ENCODE results near the gene CAMK2A.

Gene CAMK2A

DNA sequence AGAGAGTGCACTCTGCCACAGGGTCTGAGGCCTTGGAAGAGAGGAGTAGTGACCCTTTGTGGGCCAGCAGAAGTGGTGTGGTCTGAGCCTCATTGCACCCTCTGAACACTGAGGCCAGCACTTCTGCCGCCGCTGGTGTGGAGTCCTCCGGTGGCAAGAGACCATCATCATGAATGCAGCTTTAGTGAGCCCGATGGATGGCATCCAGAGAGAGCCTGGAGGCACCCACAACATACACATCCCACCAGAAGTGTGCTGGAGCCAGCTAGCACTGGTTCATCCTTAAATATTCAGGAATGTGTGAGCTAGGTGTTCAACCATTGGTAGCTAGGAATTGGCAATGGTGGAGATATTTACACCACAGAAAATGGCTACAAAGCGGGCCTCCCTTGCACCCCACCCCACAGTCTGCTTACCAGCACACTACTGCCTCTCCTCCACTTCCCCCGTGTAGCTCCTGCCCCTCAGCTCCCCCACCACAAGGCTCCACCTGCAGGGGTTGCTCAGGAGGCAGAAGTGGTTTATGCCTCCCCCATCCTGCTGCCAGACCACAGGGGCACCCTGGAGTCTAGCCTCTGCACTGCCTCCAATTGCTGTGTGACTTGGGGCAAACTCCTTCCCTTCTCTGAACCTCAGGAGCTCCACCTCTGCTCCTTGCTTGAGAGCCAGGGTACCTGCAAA lies 83.3 kb downstream of the CAMK2A start:
- no peak for DNase-seq

GRCh38 chr5:150204590-150204960 lies 85.0 kb downstream of the CAMK2A start:
- DNase-seq = no peak

DNA sequence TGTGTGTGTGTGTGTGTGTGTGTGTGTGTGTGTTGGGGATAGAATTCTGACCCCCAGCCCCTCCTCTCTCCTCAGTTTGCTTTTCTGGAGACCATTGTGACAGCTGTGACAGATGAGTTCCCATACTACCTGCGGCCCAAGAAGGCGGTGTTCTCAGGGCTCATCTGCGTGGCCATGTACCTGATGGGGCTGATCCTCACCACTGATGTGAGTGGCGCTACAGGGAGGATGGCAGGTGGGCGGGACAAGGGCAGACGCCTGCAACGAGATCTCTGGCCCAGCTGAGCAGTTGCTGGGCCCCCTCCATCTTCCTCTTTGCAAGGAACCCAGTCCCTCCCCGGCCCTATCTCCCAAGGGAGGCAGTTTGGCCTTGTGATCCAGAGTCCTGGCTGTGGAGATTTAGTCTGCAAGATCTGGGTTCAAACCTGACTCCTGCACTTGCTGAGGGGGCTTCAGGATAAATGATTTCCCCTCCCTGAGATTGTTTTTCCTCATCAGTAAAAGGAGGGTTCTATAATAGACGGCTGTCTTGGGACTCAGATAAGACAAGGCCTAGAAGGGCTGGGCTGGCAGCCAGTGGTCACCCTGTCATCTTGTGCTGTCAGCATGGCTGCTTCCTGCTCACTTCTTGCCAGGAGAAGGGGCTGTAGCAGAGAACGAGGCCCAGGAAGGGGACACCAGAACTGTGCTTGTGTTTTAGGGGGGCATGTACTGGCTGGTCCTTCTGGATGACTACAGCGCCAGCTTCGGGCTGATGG lies 85.6 kb downstream of the CAMK2A start:
- DNase-seq = no peak

DNA sequence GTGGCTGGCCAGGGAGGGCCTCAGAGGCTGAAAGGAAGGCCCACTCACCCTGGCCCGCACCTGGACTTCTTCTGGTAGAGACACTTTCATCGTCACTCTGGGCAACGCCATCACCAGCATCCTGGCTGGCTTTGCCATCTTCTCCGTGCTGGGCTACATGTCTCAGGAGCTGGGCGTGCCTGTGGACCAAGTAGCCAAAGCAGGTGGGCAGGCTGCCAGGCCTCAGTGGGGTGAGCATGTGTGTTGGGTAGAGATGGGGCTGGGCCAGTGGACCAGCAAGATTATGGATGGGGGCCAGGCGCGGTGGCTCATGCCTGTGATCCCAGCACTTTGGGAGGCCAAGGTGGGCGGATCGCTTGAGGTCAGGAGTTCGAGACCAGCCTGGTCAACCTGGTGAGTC lies 87.1 kb downstream of the CAMK2A start:
- no peak for DNase-seq

DNA sequence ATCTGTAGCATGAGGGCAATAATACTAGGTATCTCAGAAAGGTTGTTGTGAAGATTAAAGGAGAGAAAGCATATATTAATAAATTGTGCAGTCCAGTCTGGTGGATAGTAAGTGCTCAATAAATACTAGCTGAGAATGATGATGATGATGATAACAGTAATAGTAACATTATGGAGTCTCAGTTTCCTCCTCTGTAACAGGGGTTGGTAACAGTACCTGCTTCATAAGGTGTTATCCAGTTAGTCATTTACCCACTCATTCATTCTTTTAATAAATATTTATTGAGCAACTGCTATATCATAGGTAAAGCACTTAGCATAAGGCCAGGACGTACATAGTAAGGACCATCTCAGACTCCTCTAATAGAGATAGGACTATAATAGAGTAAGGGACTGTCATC lies 92.1 kb downstream of the CAMK2A start:
- no peak for DNase-seq

- DNase-seq = no peak
Observed at GRCh38 chr5:150196986-150197385, 92.6 kb downstream of the CAMK2A start.

GRCh38 chr5:150196514-150196913 lies 93.1 kb downstream of the CAMK2A start:
- DNase-seq = no peak

DNA sequence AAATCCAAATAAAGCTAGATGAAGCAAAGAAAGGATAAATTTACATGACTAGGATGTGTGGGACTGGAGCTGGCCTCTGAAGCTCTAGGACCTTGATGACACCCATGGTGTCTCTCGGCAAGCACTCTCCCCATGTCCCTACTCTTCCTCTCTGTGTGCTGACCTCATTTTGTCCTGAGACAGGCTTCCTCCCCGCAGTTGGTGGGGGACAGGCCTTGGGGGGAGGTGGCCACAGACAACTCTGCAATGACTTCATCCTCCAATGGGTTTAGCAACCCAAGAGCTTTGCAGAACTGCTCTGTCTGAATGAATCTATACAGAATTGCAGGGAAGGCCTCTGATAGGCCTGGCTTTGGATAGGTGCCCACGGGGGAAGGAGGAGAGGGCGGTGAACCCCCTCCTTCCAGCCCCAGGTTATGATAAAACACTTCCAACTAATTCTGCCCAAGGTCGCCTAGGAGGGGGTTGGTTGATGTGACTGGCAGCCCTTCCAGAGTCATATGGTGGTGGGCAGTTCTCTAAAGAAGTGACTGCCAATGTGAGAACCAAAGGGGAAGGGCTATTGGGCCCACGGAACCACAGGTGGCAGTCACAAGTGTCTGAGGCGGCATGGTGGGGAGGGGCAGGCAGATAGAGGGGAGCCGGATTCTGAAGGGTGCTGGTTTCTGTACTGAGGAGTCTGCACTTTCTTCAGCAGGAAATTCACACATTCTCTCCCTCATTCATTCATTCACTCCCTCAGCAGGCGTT lies 93.7 kb downstream of the CAMK2A start:
- DNase-seq = no peak

GRCh38 chr5:150192462-150192861 lies 97.1 kb downstream of the CAMK2A start:
- DNase-seq = no peak

GRCh38 chr5:150190987-150191386 lies 98.6 kb downstream of the CAMK2A start:
- DNase-seq = no peak

GRCh38 chr5:150190503-150190979 lies 99.0 kb downstream of the CAMK2A start:
- no peak for DNase-seq

DNA sequence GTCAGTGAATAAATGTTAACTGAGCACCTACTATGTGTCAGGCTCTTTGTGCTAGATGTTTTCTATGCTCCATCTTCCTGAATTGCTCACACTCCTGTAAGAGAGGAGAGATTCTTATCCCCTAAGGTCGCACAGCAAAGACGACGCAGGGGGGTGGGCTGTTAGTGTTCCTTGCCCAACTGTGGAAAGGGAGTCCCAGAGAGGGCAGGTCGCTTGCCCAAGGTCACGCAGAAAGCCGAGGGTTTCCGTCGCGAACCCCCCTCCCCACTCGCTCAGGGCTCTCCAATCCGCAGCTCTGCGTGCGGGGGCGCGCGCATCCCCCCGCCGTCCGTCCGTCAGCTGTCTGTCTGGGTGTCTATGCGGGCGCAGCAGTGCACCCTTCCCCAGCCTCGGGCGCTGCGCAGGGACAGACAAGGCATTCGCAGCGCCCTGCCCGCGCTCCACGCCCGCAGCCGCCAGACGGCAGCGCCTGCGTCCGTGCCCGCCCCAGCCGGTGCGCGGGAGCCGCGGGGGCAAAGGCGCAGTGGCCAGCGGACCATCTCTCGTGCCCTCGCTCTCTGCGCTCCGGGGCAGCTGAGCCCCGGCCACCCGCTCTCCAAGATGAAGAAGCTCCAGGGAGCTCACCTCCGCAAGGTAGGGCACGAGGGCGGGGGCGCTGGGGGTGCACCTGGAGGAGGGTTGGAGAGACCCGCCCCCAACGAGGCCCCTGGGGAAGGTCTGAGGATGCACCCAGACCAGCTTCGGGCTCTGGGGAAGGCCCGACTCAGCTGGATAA lies 99.7 kb downstream of the CAMK2A start, which contains the start of gene SLC6A7:
SLC6A7 (plus strand) TSS at position 335 of the 775 bp plus-strand sequence; CDS start at position 601, 266 bp downstream.
- no peak for DNase-seq

DNA sequence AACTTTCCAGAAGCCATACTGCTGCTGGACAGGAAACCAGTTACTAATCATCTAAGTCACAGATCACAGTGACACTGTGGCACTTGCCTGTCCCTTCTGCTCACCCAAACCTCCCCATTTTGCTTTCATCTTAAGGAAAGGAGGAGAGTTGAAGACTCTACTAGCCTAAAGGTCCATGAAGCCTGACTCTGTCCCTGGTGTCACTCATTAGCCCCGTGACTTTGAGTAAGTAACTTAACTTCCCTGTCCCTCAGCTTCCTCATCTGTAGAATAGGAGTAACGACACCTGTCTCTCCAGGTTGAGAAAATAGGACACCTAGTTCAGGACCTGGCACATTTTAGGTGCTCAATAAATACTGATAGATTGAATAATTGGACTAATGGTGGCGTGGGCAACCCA lies 100.2 kb downstream of the CAMK2A start:
- no peak for DNase-seq

GRCh38 chr5:150188146-150188842 lies 101.3 kb downstream of the CAMK2A start:
- no peak for DNase-seq

- no peak for DNase-seq
Observed at GRCh38 chr5:150186897-150187296, 102.7 kb downstream of the CAMK2A start.

GRCh38 chr5:150186137-150186536 lies 103.4 kb downstream of the CAMK2A start:
- no peak for DNase-seq

- no peak for DNase-seq
Observed at GRCh38 chr5:150184990-150185912, 104.3 kb downstream of the CAMK2A start.

DNA sequence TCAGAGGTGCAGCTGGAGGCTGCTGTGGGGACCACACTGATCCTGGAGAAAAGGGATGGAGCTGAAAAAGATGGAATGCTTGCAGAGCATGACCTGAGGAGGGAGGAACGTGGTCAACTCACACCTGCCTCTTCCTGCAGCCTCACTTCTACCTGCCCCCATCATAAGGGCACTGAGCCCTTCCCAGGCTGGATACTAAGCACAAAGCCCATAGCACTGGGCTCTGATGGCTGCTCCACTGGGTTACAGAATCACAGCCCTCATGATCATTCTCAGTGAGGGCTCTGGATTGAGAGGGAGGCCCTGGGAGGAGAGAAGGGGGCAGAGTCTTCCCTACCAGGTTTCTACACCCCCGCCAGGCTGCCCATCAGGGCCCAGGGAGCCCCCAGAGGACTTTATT lies 105.6 kb downstream of the CAMK2A start:
- no peak for DNase-seq

DNA sequence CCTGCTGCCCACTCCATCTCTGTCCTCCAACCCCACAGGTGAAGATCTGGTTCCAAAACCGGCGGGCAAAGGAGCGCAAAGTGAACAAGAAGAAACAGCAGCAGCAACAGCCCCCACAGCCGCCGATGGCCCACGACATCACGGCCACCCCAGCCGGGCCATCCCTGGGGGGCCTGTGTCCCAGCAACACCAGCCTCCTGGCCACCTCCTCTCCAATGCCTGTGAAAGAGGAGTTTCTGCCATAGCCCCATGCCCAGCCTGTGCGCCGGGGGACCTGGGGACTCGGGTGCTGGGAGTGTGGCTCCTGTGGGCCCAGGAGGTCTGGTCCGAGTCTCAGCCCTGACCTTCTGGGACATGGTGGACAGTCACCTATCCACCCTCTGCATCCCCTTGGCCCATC lies 106.1 kb downstream of the CAMK2A start:
- DNase-seq = no peak

DNA sequence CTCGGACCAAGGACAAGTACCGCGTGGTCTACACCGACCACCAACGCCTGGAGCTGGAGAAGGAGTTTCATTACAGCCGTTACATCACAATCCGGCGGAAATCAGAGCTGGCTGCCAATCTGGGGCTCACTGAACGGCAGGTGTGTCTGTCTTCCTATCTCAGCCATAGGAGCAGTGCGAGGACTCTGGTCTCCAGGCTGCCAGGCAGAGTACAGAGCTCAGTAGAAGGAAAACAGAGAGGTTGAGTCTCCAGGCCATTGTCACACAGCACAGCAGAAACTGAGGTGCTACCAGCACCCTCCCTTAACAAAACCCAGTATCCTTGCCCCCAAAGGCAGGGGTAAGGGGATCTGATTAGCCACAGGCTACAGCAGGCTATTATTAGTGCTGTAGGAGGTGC lies 106.8 kb downstream of the CAMK2A start:
- no peak for DNase-seq

All from KG1 (cell line).